Measurements from ENCODE around the gene CTU1.

Gene CTU1

DNA sequence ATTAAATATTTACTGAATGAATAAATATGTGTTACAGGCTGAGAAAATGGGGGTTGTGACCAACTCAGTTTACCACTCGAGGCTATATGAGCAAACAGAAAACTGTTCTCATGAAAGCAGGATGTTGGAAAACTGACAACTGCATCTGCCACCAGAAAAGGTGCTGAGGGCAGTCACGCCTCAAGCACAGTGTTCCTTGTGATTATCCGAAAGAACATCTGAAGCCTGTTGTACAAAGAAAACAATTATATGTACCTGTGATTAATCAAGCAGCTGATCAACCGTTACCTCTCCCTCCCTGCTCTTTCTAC, 37.2 kb downstream of the CTU1 start:
- Histone ChIP-seq H3K4me3 (ENCODE audit: low read depth, low read length) (no peak overlapping the region), H3K4me1 (ENCODE audit: control insufficient read depth, insufficient read depth, low read length) (no peaks in the 10 kb centered on the region), H3K9me3 (ENCODE audit: control insufficient read depth, insufficient read depth, low read depth, low read length) (no peaks in the 10 kb centered on the region; the same call in 1 of the 2 replicates), H3K27ac (ENCODE audit: extremely low read depth, low read depth, low read length) (no peak overlapping the region), H3K36me3 (ENCODE audit: control insufficient read depth in 2 of 2, insufficient read depth in 1 of 2, low read length in 2 of 2) (no peaks in the 10 kb centered on the region)
- POLR2A ChIA-PET = no interaction called here
- CTCF ChIA-PET = no interaction called here
- TF ChIP-seq YY1 (tag by site-specific recombination; IDR thresholded peaks at IDR 0.05) (no peak), ZNF221 (tag by site-specific recombination; IDR thresholded peaks at IDR 0.05; ENCODE audit: borderline replicate concordance) (no peak), ZNF473 (tag by site-specific recombination; IDR thresholded peaks at IDR 0.05) (no peak), ZNF223 (tag by site-specific recombination; IDR thresholded peaks at IDR 0.05) (no peak), SP3 (tag by site-specific recombination; IDR thresholded peaks at IDR 0.05) (no peak), ZNF501 (tag by site-specific recombination; IDR thresholded peaks at IDR 0.05) (no peak), EGR2 (tag by site-specific recombination; IDR thresholded peaks at IDR 0.05; ENCODE audit: low read depth) (no peak), HOXC10 (CRISPR knock-in tag; IDR thresholded peaks at IDR 0.05) (no peak), SP7 (tag by site-specific recombination; IDR thresholded peaks at IDR 0.05) (no peak), OSR2 (tag by site-specific recombination; IDR thresholded peaks at IDR 0.05) (no peak), ZNF677 (tag by site-specific recombination; IDR thresholded peaks at IDR 0.05) (no peak), ZNF843 (tag by site-specific recombination; IDR thresholded peaks at IDR 0.05) (no peak), ZNF626 (tag by site-specific recombination; IDR thresholded peaks at IDR 0.05) (no peak)
- TF ChIP-seq, protein P1, sequence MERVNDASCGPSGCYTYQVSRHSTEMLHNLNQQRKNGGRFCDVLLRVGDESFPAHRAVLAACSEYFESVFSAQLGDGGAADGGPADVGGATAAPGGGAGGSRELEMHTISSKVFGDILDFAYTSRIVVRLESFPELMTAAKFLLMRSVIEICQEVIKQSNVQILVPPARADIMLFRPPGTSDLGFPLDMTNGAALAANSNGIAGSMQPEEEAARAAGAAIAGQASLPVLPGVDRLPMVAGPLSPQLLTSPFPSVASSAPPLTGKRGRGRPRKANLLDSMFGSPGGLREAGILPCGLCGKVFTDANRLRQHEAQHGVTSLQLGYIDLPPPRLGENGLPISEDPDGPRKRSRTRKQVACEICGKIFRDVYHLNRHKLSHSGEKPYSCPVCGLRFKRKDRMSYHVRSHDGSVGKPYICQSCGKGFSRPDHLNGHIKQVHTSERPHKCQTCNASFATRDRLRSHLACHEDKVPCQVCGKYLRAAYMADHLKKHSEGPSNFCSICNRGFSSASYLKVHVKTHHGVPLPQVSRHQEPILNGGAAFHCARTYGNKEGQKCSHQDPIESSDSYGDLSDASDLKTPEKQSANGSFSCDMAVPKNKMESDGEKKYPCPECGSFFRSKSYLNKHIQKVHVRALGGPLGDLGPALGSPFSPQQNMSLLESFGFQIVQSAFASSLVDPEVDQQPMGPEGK (tag by site-specific recombination; IDR thresholded peaks at IDR 0.05) = no peak

DNA sequence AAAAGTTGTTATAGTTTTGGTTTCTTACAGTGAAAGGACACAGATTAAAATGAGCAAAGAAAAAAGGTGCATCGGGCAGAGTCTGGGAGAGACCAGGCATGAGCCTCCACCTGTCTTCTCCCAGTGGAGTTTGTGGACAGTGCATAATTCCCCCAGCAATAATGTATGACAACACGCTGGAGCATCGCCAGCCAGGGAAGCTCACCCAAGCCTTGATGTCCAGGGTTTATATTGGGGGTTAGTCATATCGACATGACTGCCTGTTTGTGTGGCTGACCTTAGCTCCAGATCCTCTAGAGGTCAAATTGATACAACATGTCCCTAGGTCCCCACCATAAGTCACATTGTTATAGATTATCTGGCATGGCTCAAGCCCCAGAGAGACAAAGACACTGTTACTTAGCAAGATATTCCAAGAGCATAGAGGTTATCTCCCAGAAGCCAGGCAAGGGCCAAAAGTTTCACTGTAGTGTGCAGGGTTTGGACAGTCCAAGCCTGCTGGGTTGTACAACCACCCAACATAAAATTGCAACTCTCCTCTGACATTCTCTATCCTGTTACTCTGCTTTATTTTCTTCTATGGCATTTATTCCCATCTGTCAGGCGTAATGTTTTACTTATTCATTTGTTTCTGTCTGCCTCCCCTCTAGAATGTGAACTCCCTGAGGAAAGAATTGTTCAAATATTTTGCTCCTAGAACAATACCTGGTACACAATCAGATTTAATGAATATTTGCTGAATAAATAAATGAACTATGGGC, 37.7 kb downstream of the CTU1 start:
- no peak overlapping the region for H3K4me3 ChIP-seq (ENCODE audit: low read depth, low read length)
- ChIA-PET CTCF (no interaction called here), POLR2A (no interaction called here)
- H3K27ac ChIP-seq (ENCODE audit: extremely low read depth, low read depth, low read length) = no peak overlapping the region
- H3K36me3 ChIP-seq (ENCODE audit: control insufficient read depth in 2 of 2, insufficient read depth in 1 of 2, low read length in 2 of 2) = no peaks in the 10 kb centered on the region
- no peaks in the 10 kb centered on the region for H3K4me1 ChIP-seq (ENCODE audit: control insufficient read depth, insufficient read depth, low read length)
- TF ChIP-seq, protein P2, sequence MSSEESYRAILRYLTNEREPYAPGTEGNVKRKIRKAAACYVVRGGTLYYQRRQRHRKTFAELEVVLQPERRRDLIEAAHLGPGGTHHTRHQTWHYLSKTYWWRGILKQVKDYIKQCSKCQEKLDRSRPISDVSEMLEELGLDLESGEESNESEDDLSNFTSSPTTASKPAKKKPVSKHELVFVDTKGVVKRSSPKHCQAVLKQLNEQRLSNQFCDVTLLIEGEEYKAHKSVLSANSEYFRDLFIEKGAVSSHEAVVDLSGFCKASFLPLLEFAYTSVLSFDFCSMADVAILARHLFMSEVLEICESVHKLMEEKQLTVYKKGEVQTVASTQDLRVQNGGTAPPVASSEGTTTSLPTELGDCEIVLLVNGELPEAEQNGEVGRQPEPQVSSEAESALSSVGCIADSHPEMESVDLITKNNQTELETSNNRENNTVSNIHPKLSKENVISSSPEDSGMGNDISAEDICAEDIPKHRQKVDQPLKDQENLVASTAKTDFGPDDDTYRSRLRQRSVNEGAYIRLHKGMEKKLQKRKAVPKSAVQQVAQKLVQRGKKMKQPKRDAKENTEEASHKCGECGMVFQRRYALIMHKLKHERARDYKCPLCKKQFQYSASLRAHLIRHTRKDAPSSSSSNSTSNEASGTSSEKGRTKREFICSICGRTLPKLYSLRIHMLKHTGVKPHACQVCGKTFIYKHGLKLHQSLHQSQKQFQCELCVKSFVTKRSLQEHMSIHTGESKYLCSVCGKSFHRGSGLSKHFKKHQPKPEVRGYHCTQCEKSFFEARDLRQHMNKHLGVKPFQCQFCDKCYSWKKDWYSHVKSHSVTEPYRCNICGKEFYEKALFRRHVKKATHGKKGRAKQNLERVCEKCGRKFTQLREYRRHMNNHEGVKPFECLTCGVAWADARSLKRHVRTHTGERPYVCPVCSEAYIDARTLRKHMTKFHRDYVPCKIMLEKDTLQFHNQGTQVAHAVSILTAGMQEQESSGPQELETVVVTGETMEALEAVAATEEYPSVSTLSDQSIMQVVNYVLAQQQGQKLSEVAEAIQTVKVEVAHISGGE (tag by site-specific recombination; conservative IDR thresholded peaks at IDR 0.05; ENCODE audit: low read depth) = no peak
- TF ChIP-seq OSR2 (tag by site-specific recombination; IDR thresholded peaks at IDR 0.05) (no peak), ZNF132 (tag by site-specific recombination; IDR thresholded peaks at IDR 0.05; ENCODE audit: borderline replicate concordance) (no peak), IKZF3 (tag by site-specific recombination; IDR thresholded peaks at IDR 0.05) (no peak), ZNF561 (tag by site-specific recombination; IDR thresholded peaks at IDR 0.05; ENCODE audit: borderline replicate concordance) (no peak)
- H3K9me3 ChIP-seq (ENCODE audit: control insufficient read depth, insufficient read depth, low read depth, low read length) = no peaks in the 10 kb centered on the region; the same call in 1 of the 2 replicates
